GM12864 (cell line): ENCODE measurements around the gene ZNF460.

ENCODE experiments used
- DNase-seq: peaks from one replicate; pipeline ENCODE4 v3.0.0-alpha.2; 2011; ENCODE audit warnings: low read depth
- H3K4me3 ChIP-seq: 2 replicates; pipeline ENCODE4 v1.5.1; 2011; ENCODE audit warnings: mild to moderate bottlenecking, low read depth, low read length, control low read depth
- CTCF ChIP-seq: IDR thresholded peaks from 2 replicates; pipeline ENCODE4 v1.5.1; 2011; ENCODE audit warnings: low read depth, mild to moderate bottlenecking, moderate library complexity, low read length, control low read depth, inconsistent platforms; ENCODE audit errors: missing control alignments

ZNF460 gene

GRCh38 chr19:57334191-57334590, 53.9 kb downstream of the ZNF460 start:
- no peak for TF ChIP-seq CTCF
- DNase-seq: no peak
- no peak overlapping the region for H3K4me3 ChIP-seq

GRCh38 chr19:57338877-57339276, 58.6 kb downstream of the ZNF460 start:
- H3K4me3 ChIP-seq: no peak overlapping the region
- no peak for DNase-seq
- TF ChIP-seq CTCF: no peak

GRCh38 chr19:57342582-57342981, 62.3 kb downstream of the ZNF460 start:
- TF ChIP-seq CTCF: no peak
- DNase-seq: no peak
- no peak overlapping the region for H3K4me3 ChIP-seq
